H1 (cell line): ENCODE results near the gene UBE4B. TPM values are rescaled to one million over a fixed set of nuclear protein-coding genes. Genes with fewer than 3 reads are reported as not detected.

Experiments
- CTCF ChIA-PET: fragments of 300-600 bp; sonication (Branson Sonifier 250); formaldehyde crosslinking; loops from one replicate; lab custom pipeline; 2021; ENCODE audit not compliant: partially characterized antibody; lab: Charles Lee
- POLR2A ChIA-PET: fragments of 300-600 bp; sonication (Branson Sonifier 250); formaldehyde crosslinking; loops from one replicate; lab custom pipeline; 2021; ENCODE audit warnings: inconsistent platforms; ENCODE audit not compliant: partially characterized antibody; lab: Charles Lee
- DNase-seq, 2 experiments: peaks; one replicate each; pipeline versions ENCODE4 v3.0.0 to v3.0.0-alpha.2; 2010 to 2022; ENCODE audit warnings: low spot score in 2 of 2, low read depth in 1 of 2, mixed read lengths in 1 of 2
- FAIRE-seq: peaks from 2 replicates; lab custom pipeline; 2011; peaks lifted over from hg19 to GRCh38; lab: Jason Lieb, UNC
- H2AFZ ChIP-seq: 2 replicates; pipeline ENCODE4 v1.8.1; 2012; ENCODE audit warnings: low read length, inconsistent platforms
- H2AK5ac ChIP-seq: 2 replicates; pipeline ENCODE4 v1.6.1; 2013; ENCODE audit warnings: low read depth, low read length
- H2BK120ac ChIP-seq: replicated peaks from 2 replicates; pipeline ENCODE3; 2013; ENCODE audit warnings: low read depth, low read length, inconsistent platforms
- H2BK12ac ChIP-seq: 2 replicates; pipeline ENCODE4 v1.6.1; 2013; ENCODE audit warnings: low read depth, low read length
- H2BK15ac ChIP-seq: 2 replicates; pipeline ENCODE4 v1.6.1; 2013; ENCODE audit warnings: low read length
- H2BK20ac ChIP-seq: 2 replicates; pipeline ENCODE4 v1.6.1; 2013; ENCODE audit warnings: low read length
- H2BK5ac ChIP-seq: 2 replicates; pipeline ENCODE4 v1.6.1; 2013; ENCODE audit warnings: low read depth, low read length
- H3K14ac ChIP-seq: 2 replicates; pipeline ENCODE4 v1.6.1; 2013; ENCODE audit warnings: inconsistent platforms; ENCODE audit not compliant: insufficient read length
- H3K18ac ChIP-seq: 2 replicates; pipeline ENCODE4 v1.6.1; 2013; ENCODE audit warnings: low read length; ENCODE audit errors: extremely low read depth
- H3K23ac ChIP-seq: 2 replicates; pipeline ENCODE4 v1.6.1; 2013; ENCODE audit warnings: inconsistent platforms; ENCODE audit not compliant: insufficient read length
- H3K23me2 ChIP-seq: 2 replicates; pipeline ENCODE4 v1.6.1; 2013; ENCODE audit warnings: low read depth, low read length
- H3K27ac ChIP-seq: 2 replicates; pipeline ENCODE4 v1.6.1; 2011; ENCODE audit warnings: low read depth, low read length, inconsistent platforms
- H3K27me3 ChIP-seq, 4 experiments: replicated peaks in 1 of 4; 1 replicate in 1 of 4; 2 replicates in 3 of 4; pipeline versions ENCODE4 v1.6.1 to v1.8.1; 2011 to 2013; ENCODE audit warnings: low read length in 3 of 4, mild to moderate bottlenecking in 3 of 4, inconsistent platforms in 2 of 4, mixed read lengths in 2 of 4, moderate library complexity in 1 of 4; ENCODE audit not compliant: control insufficient read depth in 3 of 4, insufficient read depth in 3 of 4; ENCODE audit errors: extremely low read depth in 1 of 4
- H3K36me3 ChIP-seq, 4 experiments: 2 replicates each; pipeline versions ENCODE4 v1.6.1 to v1.8.1; 2011 to 2013; ENCODE audit warnings: mild to moderate bottlenecking in 4 of 4, low read length in 3 of 4, moderate library complexity in 2 of 4, control low read depth in 1 of 4, inconsistent platforms in 1 of 4; ENCODE audit not compliant: insufficient read depth in 4 of 4, control insufficient read depth in 2 of 4
- H3K4ac ChIP-seq: replicated peaks from 2 replicates; pipeline ENCODE3; 2013; ENCODE audit warnings: low read length, low read depth, mixed read lengths, inconsistent platforms; ENCODE audit not compliant: insufficient read length
- H3K4me1 ChIP-seq, 4 experiments: replicated peaks in 1 of 4; 1 replicate in 1 of 4; 2 replicates in 3 of 4; pipeline versions ENCODE4 v1.6.1 to v1.8.1; 2011 to 2013; ENCODE audit warnings: low read length in 3 of 4, inconsistent platforms in 2 of 4, mixed read lengths in 1 of 4; ENCODE audit not compliant: insufficient read depth in 4 of 4, control insufficient read depth in 3 of 4
- H3K4me2 ChIP-seq, 2 experiments: 2 replicates each; pipeline versions ENCODE4 v1.6.1 to v1.8.1; 2011 to 2013; ENCODE audit warnings: low read depth in 2 of 2, low read length in 2 of 2, control low read depth in 1 of 2, inconsistent platforms in 1 of 2, mild to moderate bottlenecking in 1 of 2; ENCODE audit not compliant: insufficient read depth in 1 of 2
- H3K4me3 ChIP-seq, 4 experiments: fragments of 200-600, 300-600 bp in 1 of 4; sonication (generic), shearing (Covaris generic), sonication (Bioruptor Twin) in 1 of 4; 2 replicates each; pipeline versions ENCODE4 v1.5.1 to v1.8.1; 2011 to 2016; ENCODE audit warnings: low read length in 4 of 4, low read depth in 3 of 4, control low read depth in 2 of 4, inconsistent platforms in 2 of 4, mild to moderate bottlenecking in 2 of 4, mixed read lengths in 1 of 4, moderate library complexity in 1 of 4; ENCODE audit not compliant: insufficient read depth in 2 of 4; ENCODE audit errors: extremely low read depth in 1 of 4
- H3K56ac ChIP-seq: replicated peaks from 2 replicates; pipeline ENCODE3; 2013; ENCODE audit warnings: low read depth, mild to moderate bottlenecking, mixed read lengths, low read length, inconsistent platforms; ENCODE audit not compliant: insufficient read length
- H3K79me1 ChIP-seq: 2 replicates; pipeline ENCODE4 v1.6.1; 2013; ENCODE audit warnings: low read depth, low read length, control low read depth
- H3K79me2 ChIP-seq, 2 experiments: 2 replicates each; pipeline versions ENCODE4 v1.6.1 to v1.8.1; 2012 to 2013; ENCODE audit warnings: low read length in 2 of 2, mild to moderate bottlenecking in 2 of 2, inconsistent platforms in 1 of 2; ENCODE audit not compliant: insufficient read depth in 2 of 2, control insufficient read depth in 1 of 2
- H3K9ac ChIP-seq, 4 experiments: replicated peaks in 1 of 4; 1 replicate in 1 of 4; 2 replicates in 3 of 4; pipeline versions ENCODE4 v1.6.1 to v1.8.1; 2011 to 2013; ENCODE audit warnings: low read depth in 3 of 4, low read length in 3 of 4, control low read depth in 2 of 4, mild to moderate bottlenecking in 2 of 4, moderate library complexity in 2 of 4, inconsistent platforms in 1 of 4; ENCODE audit errors: extremely low read depth in 1 of 4
- H3K9me3 ChIP-seq, 2 experiments: 2 replicates each; pipeline versions ENCODE4 v1.6.1 to v1.8.1; 2012 to 2013; ENCODE audit warnings: mild to moderate bottlenecking in 2 of 2, moderate library complexity in 2 of 2, control low read depth in 1 of 2, inconsistent platforms in 1 of 2, low read depth in 1 of 2, low read length in 1 of 2, mixed read lengths in 1 of 2; ENCODE audit not compliant: insufficient read depth in 2 of 2
- H4K20me1 ChIP-seq, 2 experiments: replicated peaks in 1 of 2; 2 replicates each; pipeline versions ENCODE3 to v1.8.1; 2011 to 2013; ENCODE audit warnings: inconsistent platforms in 2 of 2, low read length in 2 of 2, mild to moderate bottlenecking in 1 of 2; ENCODE audit not compliant: insufficient read depth in 2 of 2, control insufficient read depth in 1 of 2
- H4K5ac ChIP-seq: 2 replicates; pipeline ENCODE4 v1.6.1; 2013; ENCODE audit warnings: low read length, low read depth, mixed read lengths, inconsistent platforms; ENCODE audit not compliant: insufficient read length
- H4K8ac ChIP-seq: 2 replicates; pipeline ENCODE4 v1.8.0; 2013; ENCODE audit warnings: mild to moderate bottlenecking, moderate library complexity, low read length, inconsistent platforms; ENCODE audit not compliant: insufficient read depth; ENCODE audit errors: extremely low read depth
- H4K91ac ChIP-seq: replicated peaks from 2 replicates; pipeline ENCODE3; 2013; ENCODE audit warnings: low read length, mixed read lengths, inconsistent platforms; ENCODE audit not compliant: insufficient read length
- CHD1 ChIP-seq: IDR thresholded peaks from 2 replicates; pipeline ENCODE4 v1.6.1; 2012; ENCODE audit warnings: low read depth, low read length, improper control_type of control experiment
- EP300 ChIP-seq, 2 experiments: IDR thresholded peaks; 1 replicate in 1 of 2; 2 replicates in 1 of 2; pipeline ENCODE4 v1.6.1; 2011 to 2012; ENCODE audit warnings: low read depth in 2 of 2, low read length in 2 of 2, mild to moderate bottlenecking in 2 of 2, borderline replicate concordance in 1 of 2, inconsistent platforms in 1 of 2, moderate library complexity in 1 of 2
- FOSL1 ChIP-seq: IDR thresholded peaks from 2 replicates; pipeline ENCODE4 v1.6.1; 2011; ENCODE audit warnings: mild to moderate bottlenecking, low read depth, low read length, moderate library complexity; ENCODE audit not compliant: insufficient read depth
- HDAC2 ChIP-seq, 2 experiments: fragments of 300-600 bp in 1 of 2; sonication (generic) in 1 of 2; IDR thresholded peaks; 2 replicates each; pipeline ENCODE4 v1.6.1; 2011 to 2012; ENCODE audit warnings: low read depth in 2 of 2, low read length in 2 of 2, mild to moderate bottlenecking in 2 of 2, moderate library complexity in 2 of 2, borderline replicate concordance in 1 of 2, inconsistent platforms in 1 of 2
- MAFK ChIP-seq: IDR thresholded peaks from 2 replicates; pipeline ENCODE4 v1.6.1; 2012; ENCODE audit warnings: low read depth, mild to moderate bottlenecking, improper control_type of control experiment, low read length
- RXRA ChIP-seq: IDR thresholded peaks from 2 replicates; pipeline ENCODE4 v1.6.1; 2011; ENCODE audit warnings: low read depth, mild to moderate bottlenecking, low read length, moderate library complexity; ENCODE audit not compliant: insufficient read depth
- SIN3A ChIP-seq, 2 experiments: IDR thresholded peaks in 1 of 2; conservative IDR thresholded peaks in 1 of 2; 2 replicates each; pipeline ENCODE4 v1.6.1; 2011 to 2012; ENCODE audit warnings: low read length in 2 of 2, improper control_type of control experiment in 1 of 2, low read depth in 1 of 2, mild to moderate bottlenecking in 1 of 2
- SP1 ChIP-seq: IDR thresholded peaks from 2 replicates; pipeline ENCODE4 v1.6.1; 2011; ENCODE audit warnings: low read depth, low read length
- TAF7 ChIP-seq: optimal IDR thresholded peaks from 2 replicates; pipeline ENCODE3; 2011; ENCODE audit warnings: low read depth, mild to moderate bottlenecking, inconsistent platforms, low read length, moderate library complexity, borderline replicate concordance
- TCF12 ChIP-seq: IDR thresholded peaks from 2 replicates; pipeline ENCODE4 v1.6.1; 2011; ENCODE audit warnings: low read depth, mild to moderate bottlenecking, low read length
- TEAD4 ChIP-seq: IDR thresholded peaks from 2 replicates; pipeline ENCODE4 v1.6.1; 2012; ENCODE audit warnings: low read depth, low read length, inconsistent platforms, mixed read lengths
- WGBS, 2 experiments: shearing (Covaris generic) in 1 of 2; methylation state at CpG; one replicate each; pipeline versions ENCODE4 v1.1.6 to v1.1.7; 2013 to 2015; ENCODE audit warnings: low lambda C conversion rate in 2 of 2, mixed read lengths in 2 of 2, inconsistent platforms in 1 of 2, low coverage in 1 of 2, missing lambda C conversion rate in 1 of 2; ENCODE audit not compliant: insufficient replicate concordance in 2 of 2, insufficient coverage in 1 of 2, insufficient read length in 1 of 2; ENCODE audit errors: extremely low coverage in 1 of 2, missing lambda C conversion rate in 1 of 2; 5-methylcytosine and 5-hydroxymethylcytosine counted together
- polyA plus RNA-seq, 7 experiments: library from polyadenylated mRNA; depleted of rRNA in 3 of 7; stranded (reverse) in 5 of 7; unstranded in 2 of 7; fragments of >200 nt in 5 of 7; fragments of 200-250 nt in 2 of 7; gene quantifications; 1 replicate in 5 of 7; 2 replicates in 1 of 7; 4 replicates in 1 of 7; pipeline versions ENCODE4 v1.2.1 to v1.2.3, GENCODE V29; 2011 to 2013; ENCODE audit warnings: missing spikeins in 2 of 7, mixed read lengths in 2 of 7
- total RNA-seq: library from RNA; stranded (reverse); fragmentation: NEBNext Ultra II Directional; extraction: Animal tissue kit (Norgen Biotek cat#: 25700); gene quantifications from 2 replicates; pipeline ENCODE4 v1.2.1, GENCODE V29; 2021
- TF ChIP-seq, protein P1 (sequence below): IDR thresholded peaks from 2 replicates; pipeline ENCODE4 v1.6.1; 2012; ENCODE audit warnings: low read length, inconsistent platforms

The UBE4B gene
- total and polyA plus RNA-seq, 2 of the 8 experiments (the other 6 are each of a cell fraction or from before 2014, with no cell fraction given): 24.5 to 90.1 TPM

DNA sequence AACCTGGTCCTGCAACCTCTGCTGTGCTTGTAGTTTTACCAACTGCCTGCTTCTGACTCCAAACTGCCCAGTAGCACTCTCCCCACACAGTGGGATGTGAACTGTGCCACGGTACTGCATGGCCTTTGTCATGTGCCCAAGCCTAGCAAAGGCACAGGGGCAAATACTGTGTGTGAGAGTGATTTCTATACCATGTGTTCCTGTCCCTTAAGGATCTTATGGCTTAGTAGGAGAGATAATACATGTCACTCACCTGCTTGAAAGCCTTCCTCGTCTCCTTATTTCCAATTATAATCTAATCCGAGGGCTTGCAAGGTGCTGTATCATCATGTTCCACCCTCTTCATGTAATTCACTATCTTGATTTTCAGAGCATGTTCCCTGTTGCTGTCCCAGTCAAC, 51.3 kb downstream of the UBE4B start:
- Histone ChIP-seq H2AFZ (no peak overlapping the region), H2BK20ac (no peak overlapping the region), H3K79me2 (peaks cover 0 to 21% of the 10 kb centered on the region in 2 experiments; a peak in 2 of 4 replicates), H2BK15ac (no peak overlapping the region), H2BK5ac (no peak overlapping the region), H3K14ac (no peak overlapping the region), H3K56ac (no peak overlapping the region), H2BK120ac (no peak overlapping the region), H3K36me3 (no peaks in the 10 kb centered on the region; a peak in 1 of 8 replicates), H3K79me1 (no peaks in the 10 kb centered on the region; the same call in 1 of the 2 replicates), H4K91ac (no peak overlapping the region), H3K4me3 (no peak overlapping the region), H4K8ac (no peak overlapping the region), H2AK5ac (no peak overlapping the region), H3K27ac (no peak overlapping the region), H2BK12ac (no peak overlapping the region), H3K23me2 (no peaks in the 10 kb centered on the region), H3K18ac (no peak overlapping the region), H3K4me2 (no peak overlapping the region), H4K20me1 (peaks cover 0 to 1% of the 10 kb centered on the region in 2 experiments), H4K5ac (no peak overlapping the region), H3K9me3 (no peaks in the 10 kb centered on the region), H3K4me1 (no peaks in the 10 kb centered on the region), H3K9ac (no peak overlapping the region), H3K27me3 (no peaks in the 10 kb centered on the region), H3K23ac (no peak overlapping the region), H3K4ac (no peak overlapping the region)
- WGBS, 2 experiments: 93% methylated on average over 3 of the region's 3 CpGs; no CpG with 5 or more reads in 1 of the 2 experiments
- ChIA-PET POLR2A (interaction anchor here (1.5 kb wide), 1 partner anchor 8 kb away, joined by 4 read pairs; no protein-coding TSS in a partner anchor), CTCF (no interaction called here)
- FAIRE-seq: no peak
- no peak for DNase-seq
- TF ChIP-seq CHD1 (no peak), EP300 (IDR thresholded peaks at IDR 0.05; ENCODE audit: borderline replicate concordance in 1 of 2, low read depth in 2 of 2, low read length in 2 of 2) (no peak), MAFK (no peak), FOSL1 (no peak), SIN3A (conservative IDR thresholded peaks at IDR 0.05 in 1 of 2, IDR thresholded peaks at IDR 0.05 in 1 of 2; ENCODE audit: low read depth in 1 of 2, low read length in 2 of 2) (no peak), HDAC2 (IDR thresholded peaks at IDR 0.05; ENCODE audit: borderline replicate concordance in 1 of 2, low read depth in 2 of 2, low read length in 2 of 2) (no peak), SP1 (no peak), TAF7 (no peak), TEAD4 (no peak), RXRA (no peak), TCF12 (no peak)
- TF ChIP-seq, protein P1, sequence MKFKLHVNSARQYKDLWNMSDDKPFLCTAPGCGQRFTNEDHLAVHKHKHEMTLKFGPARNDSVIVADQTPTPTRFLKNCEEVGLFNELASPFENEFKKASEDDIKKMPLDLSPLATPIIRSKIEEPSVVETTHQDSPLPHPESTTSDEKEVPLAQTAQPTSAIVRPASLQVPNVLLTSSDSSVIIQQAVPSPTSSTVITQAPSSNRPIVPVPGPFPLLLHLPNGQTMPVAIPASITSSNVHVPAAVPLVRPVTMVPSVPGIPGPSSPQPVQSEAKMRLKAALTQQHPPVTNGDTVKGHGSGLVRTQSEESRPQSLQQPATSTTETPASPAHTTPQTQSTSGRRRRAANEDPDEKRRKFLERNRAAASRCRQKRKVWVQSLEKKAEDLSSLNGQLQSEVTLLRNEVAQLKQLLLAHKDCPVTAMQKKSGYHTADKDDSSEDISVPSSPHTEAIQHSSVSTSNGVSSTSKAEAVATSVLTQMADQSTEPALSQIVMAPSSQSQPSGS: no peak
